Measurements from ENCODE around the gene RECQL5.

DNA sequence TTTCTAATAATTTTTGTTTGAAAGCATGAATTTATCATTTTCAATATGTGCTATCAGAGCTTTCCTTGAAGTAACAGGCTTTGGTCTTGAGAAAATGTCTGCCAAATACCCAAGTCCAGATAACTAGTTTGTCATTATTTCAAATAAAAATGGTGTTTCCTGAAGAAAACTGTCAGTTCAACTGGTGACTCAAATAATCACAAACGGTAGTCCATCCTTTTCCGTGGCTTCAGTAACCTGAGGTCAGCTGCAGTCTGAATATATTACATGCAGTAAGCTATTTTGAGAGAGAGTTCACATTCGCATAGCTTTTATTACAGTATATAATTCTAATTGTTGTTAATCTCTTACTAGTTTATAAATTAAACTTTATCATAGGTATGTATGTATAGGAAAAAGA, 9.5 kb upstream of the RECQL5 start:
- TF ChIP-seq EP300 (IDR thresholded peaks at IDR 0.05; ENCODE audit: borderline replicate concordance in 1 of 2, low read depth in 1 of 2, low read length in 1 of 2): no peak
- no peak for TF ChIP-seq MAX (IDR thresholded peaks at IDR 0.05; ENCODE audit: low read depth)
- TF ChIP-seq MEF2A (IDR thresholded peaks at IDR 0.05; ENCODE audit: borderline replicate concordance, low read depth): no peak
- no peak for TF ChIP-seq NFIC (IDR thresholded peaks at IDR 0.05; ENCODE audit: borderline replicate concordance)
- no peak for TF ChIP-seq MXI1 (IDR thresholded peaks at IDR 0.05; ENCODE audit: low read depth, low read length)
- TF ChIP-seq POLR2AphosphoS5 (IDR thresholded peaks at IDR 0.05; ENCODE audit: low read depth, low read length): no peak
